PC-3 (cell line): ENCODE results near the gene DIS3L.

Source experiments
- EZH2 ChIP-seq: fragments of 300-600 bp; sonication (generic); IDR thresholded peaks from one replicate; pipeline ENCODE4 v1.6.1; 2017; ENCODE audit warnings: antibody characterized with exemption, mild to moderate bottlenecking, low read length; ENCODE audit not compliant: unreplicated experiment
- EZH2phosphoT487 ChIP-seq: fragments of 300-600 bp; sonication (generic); IDR thresholded peaks from 2 replicates; pipeline ENCODE4 v1.6.1; 2018; ENCODE audit warnings: mild to moderate bottlenecking, antibody characterized with exemption, low read length, borderline replicate concordance
- TF ChIP-seq, protein P1 (sequence below): fragments of 300-600 bp; sonication (generic); conservative IDR thresholded peaks from 2 replicates; pipeline ENCODE4 v1.5.1; 2017; ENCODE audit warnings: antibody characterized with exemption, low read depth, mild to moderate bottlenecking, low read length

DNA sequence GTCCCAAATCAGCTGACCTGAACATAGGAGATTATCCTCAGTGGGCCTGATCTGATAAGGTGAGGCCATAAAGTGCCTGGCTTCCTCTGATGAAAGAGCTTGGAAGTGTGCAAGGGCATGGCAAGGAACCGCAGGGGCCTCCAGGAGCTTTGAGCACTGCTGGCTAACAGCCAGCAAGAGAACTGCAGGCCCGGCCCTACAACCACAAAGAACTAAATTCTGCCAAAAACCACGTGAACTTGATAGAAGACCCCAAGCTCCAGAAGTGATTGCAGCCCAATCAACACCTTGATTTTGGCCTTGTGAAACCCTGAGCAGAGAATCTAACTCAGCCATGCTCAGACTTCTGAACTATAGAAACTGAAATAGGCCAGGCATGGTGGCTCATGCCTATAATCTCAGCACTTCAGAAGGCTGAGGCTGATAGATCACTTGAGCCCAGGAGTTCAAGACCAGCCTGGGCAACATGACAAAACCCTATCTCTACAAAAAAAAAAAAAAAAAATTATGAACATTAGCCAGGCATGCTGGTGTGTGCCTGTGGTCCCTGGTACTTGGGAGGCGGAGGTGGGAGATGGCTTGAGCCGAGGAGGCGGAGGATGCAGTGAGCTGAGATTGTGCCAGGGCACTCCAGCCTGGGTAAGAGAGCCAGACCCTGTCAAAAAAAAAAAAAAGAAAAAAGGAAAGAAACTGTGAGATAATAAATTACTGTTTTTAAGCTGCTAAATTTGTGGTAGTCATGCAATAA, 7.7 kb upstream of the DIS3L start:
- TF ChIP-seq, protein P1, sequence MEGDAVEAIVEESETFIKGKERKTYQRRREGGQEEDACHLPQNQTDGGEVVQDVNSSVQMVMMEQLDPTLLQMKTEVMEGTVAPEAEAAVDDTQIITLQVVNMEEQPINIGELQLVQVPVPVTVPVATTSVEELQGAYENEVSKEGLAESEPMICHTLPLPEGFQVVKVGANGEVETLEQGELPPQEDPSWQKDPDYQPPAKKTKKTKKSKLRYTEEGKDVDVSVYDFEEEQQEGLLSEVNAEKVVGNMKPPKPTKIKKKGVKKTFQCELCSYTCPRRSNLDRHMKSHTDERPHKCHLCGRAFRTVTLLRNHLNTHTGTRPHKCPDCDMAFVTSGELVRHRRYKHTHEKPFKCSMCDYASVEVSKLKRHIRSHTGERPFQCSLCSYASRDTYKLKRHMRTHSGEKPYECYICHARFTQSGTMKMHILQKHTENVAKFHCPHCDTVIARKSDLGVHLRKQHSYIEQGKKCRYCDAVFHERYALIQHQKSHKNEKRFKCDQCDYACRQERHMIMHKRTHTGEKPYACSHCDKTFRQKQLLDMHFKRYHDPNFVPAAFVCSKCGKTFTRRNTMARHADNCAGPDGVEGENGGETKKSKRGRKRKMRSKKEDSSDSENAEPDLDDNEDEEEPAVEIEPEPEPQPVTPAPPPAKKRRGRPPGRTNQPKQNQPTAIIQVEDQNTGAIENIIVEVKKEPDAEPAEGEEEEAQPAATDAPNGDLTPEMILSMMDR = no peak
- TF ChIP-seq EZH2phosphoT487 (no peak), EZH2 (no peak)
